Testis (tissue), 3 donors: Measurements from ENCODE around the gene TUBE1. TPM values are rescaled to one million over a fixed set of nuclear protein-coding genes. Genes with fewer than 3 reads are reported as not detected.
"Not testable (repeated sequence)": the region's sequence is repeated elsewhere in the genome, so short reads cannot be mapped to it uniquely, and the experiment has no call there.

Experiments
- DNase-seq: peaks from one replicate; pipeline ENCODE4 v3.0.0-alpha.2; 2019
- H3K27ac ChIP-seq, 2 donors: fragments of 200-600 bp; sonication (generic); one replicate each; pipeline ENCODE4 v1.5.1; 2019
- H3K27me3 ChIP-seq: fragments of 200-600 bp; sonication (generic); one replicate; pipeline ENCODE4 v1.5.1; 2019
- H3K36me3 ChIP-seq: fragments of 200-600 bp; sonication (generic); one replicate; pipeline ENCODE4 v1.5.1; 2017; ENCODE audit warnings: low read depth; ENCODE audit errors: missing control alignments
- H3K4me1 ChIP-seq: fragments of 200-600 bp; sonication (generic); one replicate; pipeline ENCODE4 v1.5.1; 2019
- H3K4me3 ChIP-seq, 2 donors: fragments of 200-600 bp; sonication (generic); one replicate each; pipeline ENCODE4 v1.5.1; 2017 to 2019
- H3K9me3 ChIP-seq: fragments of 200-600 bp; sonication (generic); one replicate; pipeline ENCODE4 v1.5.1; 2017
- CTCF ChIP-seq, 3 experiments: fragments of 450-650 bp in 2 of 3; fragments of 200-600 bp in 1 of 3; sonication (generic) in 1 of 3; IDR thresholded peaks; one replicate each; pipeline ENCODE4 v1.5.1; 2016 to 2019; ENCODE audit warnings: antibody characterized with exemption in 3 of 3, mild to moderate bottlenecking in 2 of 3, moderate library complexity in 1 of 3
- POLR2A ChIP-seq: fragments of 450-650 bp; IDR thresholded peaks from one replicate; pipeline ENCODE4 v1.6.1; 2017; ENCODE audit warnings: antibody characterized with exemption, mild to moderate bottlenecking, moderate library complexity
- WGBS, 2 donors: methylation state at CpG; one replicate each; pipeline ENCODE4 v1.1.5; 2018; 5-methylcytosine and 5-hydroxymethylcytosine counted together
- intact Hi-C: fragments of 100-400 bp; cut with DNase I; formaldehyde crosslinking; loops from one replicate; pipeline ENCODE4 v1.15.1; 2023; ENCODE audit warnings: low total_unique reads
- polyA plus RNA-seq: library from polyadenylated mRNA; stranded (reverse); fragments of 350-450 nt; fragmentation: Illumina TruSeq; extraction: RNeasy Lipid Tissue Mini Kit (QIAGEN cat#74804); gene quantifications from one replicate; pipeline ENCODE4 v1.2.3, GENCODE V29; 2014; ENCODE audit warnings: low read depth, low replicate concordance; ENCODE audit not compliant: insufficient read depth
- total RNA-seq, 2 donors: library from RNA; depleted of rRNA; stranded (reverse); fragments of >200 nt; gene quantifications; one replicate each; pipeline ENCODE4 v1.2.3, GENCODE V29; 2016

TUBE1 gene
- total and polyA plus RNA-seq, 3 donors from 2014 or later, result 59.3 to 76.3 (median 62.1) TPM

GRCh38 chr6:112058243-112059032 is 28.8 kb downstream of the TUBE1 start:
- DNase-seq, result no peak
- Histone ChIP-seq H3K36me3 (no peaks in the 10 kb centered on the region), H3K4me1 (no peaks in the 10 kb centered on the region), H3K9me3 (no peaks in the 10 kb centered on the region), H3K27ac (no peak overlapping the region), H3K4me3 (no peak overlapping the region), H3K27me3 (no peaks in the 10 kb centered on the region)
- intact Hi-C loops, result no loop called here
- 87 to 88% methylated on average over 4 of the region's 4 CpGs for WGBS, 2 donors
- TF ChIP-seq CTCF (IDR thresholded peaks at IDR 0.05), result no peak
- TF ChIP-seq POLR2A, result no peak

- intact Hi-C loops, result no loop called here
- DNase-seq, result no peak
- no peak overlapping the region for H3K27ac ChIP-seq
Measured at GRCh38 chr6:112054555-112055190, 32.6 kb downstream of the TUBE1 start.

GRCh38 chr6:112054001-112054400 is 33.3 kb downstream of the TUBE1 start, which contains the start of gene CCN6:
Gene CCN6 (plus strand): TSS chr6:112054104. CDS start chr6:112054358, 254 bp downstream.
- H3K4me1 ChIP-seq, result no peaks in the 10 kb centered on the region
- no peaks in the 10 kb centered on the region for H3K27me3 ChIP-seq
- H3K4me3 ChIP-seq, result peak within 1 kb of the TSS in 1 of 2 donors; percentile 15
- DNase-seq, result no peak
- H3K36me3 ChIP-seq, result no peaks in the 10 kb centered on the region
- H3K27ac ChIP-seq, result no peak within 1 kb of the TSS
- intact Hi-C loops, result no loop called here
- TF ChIP-seq CTCF (IDR thresholded peaks at IDR 0.05), result no peak
- TF ChIP-seq POLR2A, result no peak
- 66 to 72% methylated on average over 12 of the region's 12 CpGs for WGBS, 2 donors
- H3K9me3 ChIP-seq, result no peaks in the 10 kb centered on the region

More at GRCh38 chr6:112054555-112055190, 32.6 kb downstream of the TUBE1 start:
- no peak for TF ChIP-seq CTCF (IDR thresholded peaks at IDR 0.05)
- TF ChIP-seq POLR2A, result no peak
- no peaks in the 10 kb centered on the region for H3K4me1 ChIP-seq
- peak overlapping the region in 1 of 2 donors; percentile 15 for H3K4me3 ChIP-seq
- no peaks in the 10 kb centered on the region for H3K27me3 ChIP-seq
- no peaks in the 10 kb centered on the region for H3K9me3 ChIP-seq
- no peaks in the 10 kb centered on the region for H3K36me3 ChIP-seq
- 55 to 70% methylated on average over 10 of the region's 10 CpGs for WGBS, 2 donors

GRCh38 chr6:112051251-112051740 is 36.0 kb downstream of the TUBE1 start:
- H3K4me3 ChIP-seq, DNase-seq, intact Hi-C loops, H3K36me3 ChIP-seq, H3K27ac ChIP-seq, H3K9me3 ChIP-seq, H3K27me3 ChIP-seq, H3K4me1 ChIP-seq: not testable (repeated sequence)
- WGBS, 2 donors, result 62 to 64% methylated on average over 4 of the region's 4 CpGs

GRCh38 chr6:112050429-112050828 is 36.9 kb downstream of the TUBE1 start:
- no peak for DNase-seq
- H3K27ac ChIP-seq, result no peak overlapping the region
- H3K27me3 ChIP-seq, result no peaks in the 10 kb centered on the region
- no peak overlapping the region for H3K4me3 ChIP-seq
- no peak for TF ChIP-seq CTCF (IDR thresholded peaks at IDR 0.05)
- WGBS, 2 donors, result 92% methylated on average over 5 of the region's 5 CpGs
- intact Hi-C loops, result no loop called here
- H3K36me3 ChIP-seq, result no peaks in the 10 kb centered on the region
- no peaks in the 10 kb centered on the region for H3K4me1 ChIP-seq
- no peaks in the 10 kb centered on the region for H3K9me3 ChIP-seq
